Neural cell (in vitro differentiated cells): Measurements from ENCODE around the gene FAM107B. TPM values are rescaled to one million over a fixed set of nuclear protein-coding genes. Genes with fewer than 3 reads are reported as not detected.

Experiments used
- H2AFZ ChIP-seq: fragments of 200-600, 300-800 bp; sonication (generic), shearing (Covaris generic); 2 replicates; pipeline ENCODE4 v1.6.0; 2014; ENCODE audit warnings: low read depth, mild to moderate bottlenecking, antibody characterized with exemption, low read length, moderate library complexity
- H3F3A ChIP-seq: fragments of 200-600 bp; shearing (Covaris generic); 2 replicates; pipeline ENCODE4 v1.6.1; 2016; ENCODE audit warnings: mild to moderate bottlenecking, moderate library complexity, mixed read lengths, antibody characterized with exemption, low read length; ENCODE audit not compliant: insufficient read depth, poor library complexity, severe bottlenecking
- H3K27ac ChIP-seq: fragments of 200-600, 300-800 bp; sonication (generic), shearing (Covaris generic); 2 replicates; pipeline ENCODE4 v1.5.1; 2014; ENCODE audit warnings: mild to moderate bottlenecking, low read length, moderate library complexity
- H3K27me3 ChIP-seq: fragments of 300-800, 200-600 bp; sonication (generic), shearing (Covaris generic); 2 replicates; pipeline ENCODE4 v1.6.0; 2014; ENCODE audit warnings: mild to moderate bottlenecking, low read depth, low read length, moderate library complexity; ENCODE audit not compliant: insufficient read depth
- H3K36me3 ChIP-seq: fragments of 300-800, 200-600 bp; sonication (generic), shearing (Covaris generic); 2 replicates; pipeline ENCODE4 v1.5.1; 2014; ENCODE audit warnings: mild to moderate bottlenecking, antibody characterized with exemption, low read length, moderate library complexity; ENCODE audit not compliant: insufficient read depth
- H3K4me2 ChIP-seq: fragments of 300-800, 200-600 bp; sonication (generic), shearing (Covaris generic); 2 replicates; pipeline ENCODE4 v1.6.0; 2014; ENCODE audit warnings: mild to moderate bottlenecking, low read length
- H3K4me3 ChIP-seq: fragments of 300-800, 200-600 bp; sonication (generic), shearing (Covaris generic); 2 replicates; pipeline ENCODE4 v1.5.1; 2014; ENCODE audit warnings: mild to moderate bottlenecking, low read length, moderate library complexity
- H3K79me2 ChIP-seq: fragments of 200-600 bp; shearing (Covaris generic); replicated peaks from 2 replicates; pipeline ENCODE4 v1.6.0; 2014; ENCODE audit warnings: mild to moderate bottlenecking, low read length, moderate library complexity; ENCODE audit not compliant: insufficient read depth
- H3K9ac ChIP-seq: fragments of 300-800, 200-600 bp; sonication (generic), shearing (Covaris generic); 2 replicates; pipeline ENCODE4 v1.6.1; 2016; ENCODE audit warnings: mild to moderate bottlenecking, low read length, mixed read lengths
- H3K9me2 ChIP-seq: fragments of 200-600 bp; shearing (Covaris generic); 2 replicates; pipeline ENCODE4 v1.6.1; 2016; ENCODE audit warnings: mild to moderate bottlenecking, low read length, mixed read lengths; ENCODE audit not compliant: insufficient read depth
- H3K9me3 ChIP-seq: fragments of 200-600, 300-800 bp; sonication (generic), shearing (Covaris generic); 2 replicates; pipeline ENCODE4 v1.6.1; 2016; ENCODE audit warnings: mild to moderate bottlenecking, mixed run types, low read length, moderate library complexity, mixed read lengths
- H4K20me1 ChIP-seq: fragments of 200-600 bp; shearing (Covaris generic); 2 replicates; pipeline ENCODE4 v1.6.1; 2016; ENCODE audit warnings: mild to moderate bottlenecking, mixed run types; ENCODE audit not compliant: insufficient read depth
- EP300 ChIP-seq: fragments of 450-650 bp; conservative IDR thresholded peaks from 2 replicates; pipeline ENCODE4 v1.6.1; 2014; ENCODE audit warnings: antibody characterized with exemption, mild to moderate bottlenecking, moderate library complexity; ENCODE audit not compliant: poor library complexity, severe bottlenecking
- EZH2 ChIP-seq: fragments of 200-600, 300-800 bp; shearing (Covaris generic), sonication (generic); IDR thresholded peaks from 2 replicates; pipeline ENCODE4 v1.6.1; 2014; ENCODE audit warnings: antibody characterized with exemption, low read length, borderline replicate concordance, mild to moderate bottlenecking; ENCODE audit not compliant: insufficient read depth, poor library complexity, severe bottlenecking
- MXI1 ChIP-seq: fragments of 450-650 bp; conservative IDR thresholded peaks from 2 replicates; pipeline ENCODE4 v1.6.1; 2014; ENCODE audit warnings: antibody characterized with exemption, mild to moderate bottlenecking; ENCODE audit not compliant: poor library complexity, severe bottlenecking
- POLR2AphosphoS5 ChIP-seq: IDR thresholded peaks from 2 replicates; pipeline ENCODE4 v1.6.1; 2012
- RAD21 ChIP-seq: fragments of 450-650 bp; conservative IDR thresholded peaks from 2 replicates; pipeline ENCODE4 v1.6.1; 2014; ENCODE audit warnings: antibody characterized with exemption, mild to moderate bottlenecking, moderate library complexity
- REST ChIP-seq: IDR thresholded peaks from 2 replicates; pipeline ENCODE4 v1.6.1; 2012; ENCODE audit warnings: borderline replicate concordance
- SMC3 ChIP-seq: fragments of 450-650 bp; conservative IDR thresholded peaks from 2 replicates; pipeline ENCODE4 v1.6.1; 2014; ENCODE audit warnings: antibody characterized with exemption, mild to moderate bottlenecking, moderate library complexity; ENCODE audit not compliant: poor library complexity
- TAF1 ChIP-seq: IDR thresholded peaks from 2 replicates; pipeline ENCODE4 v1.6.1; 2012; ENCODE audit warnings: low read depth
- polyA plus RNA-seq: library from polyadenylated mRNA; depleted of rRNA; stranded (reverse); fragments of >200 nt; gene quantifications from 2 replicates; pipeline ENCODE4 v1.2.3, GENCODE V29; 2014
- TF ChIP-seq, protein P1 (sequence below): fragments of 450-650 bp; IDR thresholded peaks from 2 replicates; pipeline ENCODE4 v1.5.1; 2014; ENCODE audit warnings: antibody characterized with exemption, mild to moderate bottlenecking, moderate library complexity; ENCODE audit not compliant: poor library complexity, severe bottlenecking

The FAM107B gene
- polyA plus RNA-seq, 1 donor from 2014 or later, result 106 TPM

DNA sequence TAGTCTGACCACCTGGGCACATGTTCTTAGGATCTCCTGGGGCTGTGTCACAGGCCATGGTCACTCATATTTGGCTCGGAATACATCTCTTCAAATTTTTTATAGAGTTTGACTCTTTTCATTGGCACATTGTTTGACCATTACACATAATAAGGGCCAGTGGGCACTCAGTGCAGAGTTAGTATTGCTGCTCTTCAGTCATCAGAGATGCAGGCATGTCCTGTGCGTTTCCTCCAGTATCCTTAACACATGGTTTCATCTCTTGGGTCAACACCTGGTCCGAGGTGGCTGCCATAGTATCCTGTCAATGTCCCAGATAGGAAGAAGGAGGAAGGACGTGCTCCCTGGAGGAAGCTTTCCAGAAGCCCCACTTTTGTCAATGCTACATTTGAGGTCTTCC lies 125.0 kb downstream of the FAM107B start:
- H3K9me2 ChIP-seq, result no peaks in the 10 kb centered on the region
- TF ChIP-seq RAD21 (no peak), EZH2 (no peak), EP300 (no peak), POLR2AphosphoS5 (no peak), REST (no peak), TAF1 (no peak), MXI1 (no peak), SMC3 (no peak)
- TF ChIP-seq, protein P1, sequence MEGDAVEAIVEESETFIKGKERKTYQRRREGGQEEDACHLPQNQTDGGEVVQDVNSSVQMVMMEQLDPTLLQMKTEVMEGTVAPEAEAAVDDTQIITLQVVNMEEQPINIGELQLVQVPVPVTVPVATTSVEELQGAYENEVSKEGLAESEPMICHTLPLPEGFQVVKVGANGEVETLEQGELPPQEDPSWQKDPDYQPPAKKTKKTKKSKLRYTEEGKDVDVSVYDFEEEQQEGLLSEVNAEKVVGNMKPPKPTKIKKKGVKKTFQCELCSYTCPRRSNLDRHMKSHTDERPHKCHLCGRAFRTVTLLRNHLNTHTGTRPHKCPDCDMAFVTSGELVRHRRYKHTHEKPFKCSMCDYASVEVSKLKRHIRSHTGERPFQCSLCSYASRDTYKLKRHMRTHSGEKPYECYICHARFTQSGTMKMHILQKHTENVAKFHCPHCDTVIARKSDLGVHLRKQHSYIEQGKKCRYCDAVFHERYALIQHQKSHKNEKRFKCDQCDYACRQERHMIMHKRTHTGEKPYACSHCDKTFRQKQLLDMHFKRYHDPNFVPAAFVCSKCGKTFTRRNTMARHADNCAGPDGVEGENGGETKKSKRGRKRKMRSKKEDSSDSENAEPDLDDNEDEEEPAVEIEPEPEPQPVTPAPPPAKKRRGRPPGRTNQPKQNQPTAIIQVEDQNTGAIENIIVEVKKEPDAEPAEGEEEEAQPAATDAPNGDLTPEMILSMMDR, result no peak
- H3K27me3 ChIP-seq, result no peaks in the 10 kb centered on the region
- H3F3A ChIP-seq, result peaks cover 8% of the 10 kb centered on the region
- no peaks in the 10 kb centered on the region for H3K36me3 ChIP-seq
- no peaks in the 10 kb centered on the region for H4K20me1 ChIP-seq
- peak overlapping the region; percentile 97 for H3K27ac ChIP-seq
- H3K4me3 ChIP-seq, result no peak overlapping the region
- H3K79me2 ChIP-seq, result no peaks in the 10 kb centered on the region
- H3K4me2 ChIP-seq, result no peak overlapping the region
- H3K9ac ChIP-seq, result peak overlapping the region; percentile 71
- no peak overlapping the region for H2AFZ ChIP-seq
- H3K9me3 ChIP-seq, result no peaks in the 10 kb centered on the region

- no peaks in the 10 kb centered on the region for H3K79me2 ChIP-seq
- peak overlapping the region; percentile 27 for H3K4me2 ChIP-seq
- peak overlapping the region; percentile 48 for H3K4me3 ChIP-seq
- H3K9me3 ChIP-seq, result no peaks in the 10 kb centered on the region
- H4K20me1 ChIP-seq, result no peaks in the 10 kb centered on the region
- H3K9me2 ChIP-seq, result no peaks in the 10 kb centered on the region
- H3K27me3 ChIP-seq, result no peaks in the 10 kb centered on the region
- H2AFZ ChIP-seq, result peak overlapping the region; percentile 31
- peaks cover 8% of the 10 kb centered on the region for H3F3A ChIP-seq
- peak overlapping the region; percentile 71 for H3K9ac ChIP-seq
- no peaks in the 10 kb centered on the region for H3K36me3 ChIP-seq
- H3K27ac ChIP-seq, result peak overlapping the region; percentile 97
- TF ChIP-seq SMC3 (no peak), EZH2 (no peak), RAD21 (no peak), EP300 (no peak), REST (no peak), MXI1 (no peak), POLR2AphosphoS5 (no peak), TAF1 (no peak)
- TF ChIP-seq, protein P1, result no peak
Observed at GRCh38 chr10:14648946-14649345, 125.8 kb downstream of the FAM107B start.
